HEK293 (cell line): Measurements from ENCODE around the gene ZNF618.

Experiments used
- CTCF ChIA-PET: fragments of 350-600 bp; formaldehyde crosslinking; extraction: SDS; loops from one replicate; lab custom pipeline; 2021; ENCODE audit warnings: antibody characterized with exemption; lab: Yijun Ruan, JAX
- POLR2A ChIA-PET: fragments of 300-600 bp; formaldehyde crosslinking; extraction: SDS; loops from one replicate; lab custom pipeline; 2020; ENCODE audit warnings: antibody characterized with exemption, inconsistent platforms; lab: Yijun Ruan, JAX
- H3K27ac ChIP-seq: fragments of 200-500 bp; sonication (Bioruptor generic); 2 replicates; pipeline ENCODE4 v1.5.1; 2014; ENCODE audit warnings: low read depth, low read length, control low read depth, inconsistent platforms; ENCODE audit errors: extremely low read depth
- H3K36me3 ChIP-seq, 2 experiments: fragments of 200-500 bp in 1 of 2; sonication (Bioruptor generic) in 1 of 2; 1 replicate in 1 of 2; 2 replicates in 1 of 2; pipeline ENCODE4 v1.5.1; 2014 to 2017; ENCODE audit warnings: inconsistent platforms in 2 of 2, low read length in 2 of 2; ENCODE audit not compliant: control insufficient read depth in 2 of 2, insufficient read depth in 1 of 2
- H3K4me1 ChIP-seq: fragments of 200-500 bp; sonication (Bioruptor generic); 2 replicates; pipeline ENCODE4 v1.5.1; 2014; ENCODE audit warnings: mild to moderate bottlenecking, low read length, inconsistent platforms; ENCODE audit not compliant: control insufficient read depth, insufficient read depth
- H3K4me3 ChIP-seq: 2 replicates; pipeline ENCODE4 v1.5.1; 2011; ENCODE audit warnings: low read depth, mild to moderate bottlenecking, control low read depth, low read length, moderate library complexity
- H3K9me3 ChIP-seq: fragments of 200-500 bp; sonication (Bioruptor generic); 2 replicates; pipeline ENCODE4 v1.5.1; 2014; ENCODE audit warnings: low read depth, low read length, inconsistent platforms; ENCODE audit not compliant: control insufficient read depth, insufficient read depth
- FEZF1 ChIP-seq: fragments of 450-650 bp; formaldehyde crosslinking; IDR thresholded peaks from 2 replicates; pipeline ENCODE4 v1.5.1; 2016; ENCODE audit warnings: missing biosample characterization, missing genetic modification characterization
- GLIS1 ChIP-seq: fragments of 450-650 bp; formaldehyde crosslinking; IDR thresholded peaks from 2 replicates; pipeline ENCODE4 v1.5.1; 2016; ENCODE audit warnings: missing biosample characterization, missing genetic modification characterization
- KLF17 ChIP-seq: fragments of 450-650 bp; formaldehyde crosslinking; IDR thresholded peaks from 2 replicates; pipeline ENCODE4 v1.5.1; 2016; ENCODE audit warnings: missing biosample characterization, missing genetic modification characterization
- MZF1 ChIP-seq: fragments of 450-650 bp; formaldehyde crosslinking; IDR thresholded peaks from 2 replicates; pipeline ENCODE4 v1.5.1; 2017; ENCODE audit warnings: missing biosample characterization, missing genetic modification characterization, borderline replicate concordance
- PRDM6 ChIP-seq: fragments of 450-650 bp; formaldehyde crosslinking; IDR thresholded peaks from 2 replicates; pipeline ENCODE4 v1.5.1; 2017; ENCODE audit warnings: missing biosample characterization, missing genetic modification characterization
- SETDB1 ChIP-seq: IDR thresholded peaks from one replicate; pipeline ENCODE4 v1.6.1; 2017; ENCODE audit warnings: mild to moderate bottlenecking, low read length, moderate library complexity, mixed read lengths; ENCODE audit not compliant: insufficient read length
- TRIM28 ChIP-seq: IDR thresholded peaks from 2 replicates; pipeline ENCODE4 v1.6.1; 2011; ENCODE audit warnings: low read length, control low read depth, borderline replicate concordance
- TSHZ1 ChIP-seq: fragments of 450-650 bp; formaldehyde crosslinking; IDR thresholded peaks from 2 replicates; pipeline ENCODE4 v1.5.1; 2016; ENCODE audit warnings: missing biosample characterization, missing genetic modification characterization, borderline replicate concordance
- ZBTB48 ChIP-seq: fragments of 450-650 bp; formaldehyde crosslinking; IDR thresholded peaks from 2 replicates; pipeline ENCODE4 v1.5.1; 2016; ENCODE audit warnings: missing biosample characterization, missing genetic modification characterization
- ZIC2 ChIP-seq: fragments of 450-650 bp; formaldehyde crosslinking; IDR thresholded peaks from 2 replicates; pipeline ENCODE4 v1.5.1; 2016; ENCODE audit warnings: missing biosample characterization, missing genetic modification characterization
- ZNF23 ChIP-seq: fragments of 450-650 bp; formaldehyde crosslinking; IDR thresholded peaks from 2 replicates; pipeline ENCODE4 v1.5.1; 2016; ENCODE audit warnings: missing biosample characterization, missing genetic modification characterization, borderline replicate concordance
- ZNF292 ChIP-seq: fragments of 450-650 bp; formaldehyde crosslinking; IDR thresholded peaks from 2 replicates; pipeline ENCODE4 v1.5.1; 2016; ENCODE audit warnings: low read depth, missing biosample characterization, missing genetic modification characterization, borderline replicate concordance
- ZNF391 ChIP-seq: fragments of 450-650 bp; formaldehyde crosslinking; IDR thresholded peaks from 2 replicates; pipeline ENCODE4 v1.5.1; 2016; ENCODE audit warnings: low read depth, missing biosample characterization, missing genetic modification characterization, borderline replicate concordance
- ZNF473 ChIP-seq: fragments of 450-650 bp; formaldehyde crosslinking; IDR thresholded peaks from 2 replicates; pipeline ENCODE4 v1.5.1; 2017; ENCODE audit warnings: missing biosample characterization, missing genetic modification characterization
- ZNF549 ChIP-seq: fragments of 450-650 bp; IDR thresholded peaks from 2 replicates; pipeline ENCODE4 v1.5.1; 2018; ENCODE audit warnings: missing biosample characterization, missing genetic modification characterization, mild to moderate bottlenecking, inconsistent platforms, moderate library complexity
- ZNF843 ChIP-seq: fragments of 450-650 bp; formaldehyde crosslinking; IDR thresholded peaks from 2 replicates; pipeline ENCODE4 v1.5.1; 2016; ENCODE audit warnings: missing biosample characterization, missing genetic modification characterization
- ZXDB ChIP-seq: fragments of 450-650 bp; formaldehyde crosslinking; IDR thresholded peaks from 2 replicates; pipeline ENCODE4 v1.5.1; 2016; ENCODE audit warnings: missing biosample characterization, missing genetic modification characterization
- TF ChIP-seq, protein P1 (sequence below): fragments of 450-650 bp; formaldehyde crosslinking; IDR thresholded peaks from 2 replicates; pipeline ENCODE4 v1.5.1; 2016; ENCODE audit warnings: missing biosample characterization, missing genetic modification characterization
- TF ChIP-seq, protein P2 (sequence below): fragments of 450-650 bp; formaldehyde crosslinking; IDR thresholded peaks from 2 replicates; pipeline ENCODE4 v1.5.1; 2017; ENCODE audit warnings: missing biosample characterization, missing genetic modification characterization

The ZNF618 gene

GRCh38 chr9:113928269-113928668 lies 52.2 kb downstream of the ZNF618 start:
- no peaks in the 10 kb centered on the region for H3K9me3 ChIP-seq
- no peaks in the 10 kb centered on the region for H3K36me3 ChIP-seq
- H3K4me3 ChIP-seq, result no peak overlapping the region
- TF ChIP-seq TRIM28 (peak; percentile 83), SETDB1 (peak; percentile 80), ZNF23 (tag by site-specific recombination) (no peak)
- POLR2A ChIA-PET, result no interaction called here
- H3K27ac ChIP-seq, result no peak overlapping the region
- no peaks in the 10 kb centered on the region for H3K4me1 ChIP-seq
- CTCF ChIA-PET, result no interaction called here

DNA sequence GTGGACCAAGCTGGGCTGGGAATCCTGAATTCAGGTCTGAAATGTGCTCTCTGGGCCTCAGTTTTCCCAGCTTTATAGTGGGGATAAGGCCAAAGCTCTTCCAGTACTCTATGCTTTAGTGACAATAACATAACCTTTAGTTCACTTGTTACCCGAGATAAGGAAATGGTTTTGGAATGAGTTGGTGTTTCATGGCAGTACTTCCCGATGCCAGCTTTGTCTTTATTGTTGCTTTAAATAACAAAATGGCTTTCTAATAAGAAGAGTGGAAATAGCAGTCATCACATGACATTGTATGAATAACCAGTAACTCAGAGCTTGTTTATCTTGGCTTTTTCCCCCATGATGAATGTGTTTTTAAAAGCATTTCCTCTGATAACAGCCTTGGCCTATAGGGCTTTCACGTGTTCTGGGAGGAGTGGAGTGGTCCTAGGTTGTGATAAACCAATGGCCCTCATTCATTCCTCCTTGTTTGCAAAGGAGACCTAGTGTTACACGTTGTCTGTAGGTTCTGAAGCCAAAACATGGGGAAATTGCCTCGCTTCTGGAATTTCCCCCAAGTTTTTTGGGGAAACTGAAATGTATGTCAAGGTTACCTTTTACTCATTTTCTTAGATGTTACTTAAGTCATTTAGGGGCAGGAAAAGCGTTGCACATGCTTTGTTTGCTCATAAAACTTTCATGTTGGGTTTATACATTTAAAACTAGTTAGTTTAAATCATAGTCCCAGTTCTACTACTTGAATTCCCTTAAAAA lies 53.7 kb downstream of the ZNF618 start:
- Histone ChIP-seq H3K27ac (no peak overlapping the region), H3K36me3 (no peaks in the 10 kb centered on the region), H3K9me3 (no peaks in the 10 kb centered on the region), H3K4me1 (no peaks in the 10 kb centered on the region), H3K4me3 (no peak overlapping the region)
- TF ChIP-seq ZNF843 (tag by site-specific recombination) (0 out of 2 replicates have a peak, but pooled peaks have one; percentile 23), ZNF549 (tag by site-specific recombination) (no peak), MZF1 (tag by site-specific recombination) (no peak), ZXDB (0 out of 2 replicates have a peak, but pooled peaks have one; percentile 27), ZNF473 (no peak), KLF17 (tag by site-specific recombination) (no peak), FEZF1 (peak; percentile 44; the same call in 1 of the 2 replicates)
- TF ChIP-seq, protein P1, sequence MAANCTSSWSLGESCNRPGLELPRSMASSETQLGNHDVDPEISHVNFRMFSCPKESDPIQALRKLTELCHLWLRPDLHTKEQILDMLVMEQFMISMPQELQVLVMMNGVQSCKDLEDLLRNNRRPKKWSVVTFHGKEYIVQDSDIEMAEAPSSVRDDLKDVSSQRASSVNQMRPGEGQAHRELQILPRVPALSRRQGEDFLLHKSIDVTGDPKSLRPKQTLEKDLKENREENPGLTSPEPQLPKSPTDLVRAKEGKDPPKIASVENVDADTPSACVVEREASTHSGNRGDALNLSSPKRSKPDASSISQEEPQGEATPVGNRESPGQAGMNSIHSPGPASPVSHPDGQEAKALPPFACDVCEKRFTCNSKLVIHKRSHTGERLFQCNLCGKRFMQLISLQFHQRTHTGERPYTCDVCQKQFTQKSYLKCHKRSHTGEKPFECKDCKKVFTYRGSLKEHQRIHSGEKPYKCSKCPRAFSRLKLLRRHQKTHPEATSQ, result no peak
- TF ChIP-seq, protein P2, sequence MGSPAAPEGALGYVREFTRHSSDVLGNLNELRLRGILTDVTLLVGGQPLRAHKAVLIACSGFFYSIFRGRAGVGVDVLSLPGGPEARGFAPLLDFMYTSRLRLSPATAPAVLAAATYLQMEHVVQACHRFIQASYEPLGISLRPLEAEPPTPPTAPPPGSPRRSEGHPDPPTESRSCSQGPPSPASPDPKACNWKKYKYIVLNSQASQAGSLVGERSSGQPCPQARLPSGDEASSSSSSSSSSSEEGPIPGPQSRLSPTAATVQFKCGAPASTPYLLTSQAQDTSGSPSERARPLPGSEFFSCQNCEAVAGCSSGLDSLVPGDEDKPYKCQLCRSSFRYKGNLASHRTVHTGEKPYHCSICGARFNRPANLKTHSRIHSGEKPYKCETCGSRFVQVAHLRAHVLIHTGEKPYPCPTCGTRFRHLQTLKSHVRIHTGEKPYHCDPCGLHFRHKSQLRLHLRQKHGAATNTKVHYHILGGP (tag by site-specific recombination), result peak; percentile 88
- CTCF ChIA-PET, result interaction anchor here (0.6 to 2.0 kb wide), 3 partner anchors 33 to 1593 kb away, joined by 5 to 7 read pairs (median 6); no protein-coding TSS in a partner anchor
- POLR2A ChIA-PET, result no interaction called here

DNA sequence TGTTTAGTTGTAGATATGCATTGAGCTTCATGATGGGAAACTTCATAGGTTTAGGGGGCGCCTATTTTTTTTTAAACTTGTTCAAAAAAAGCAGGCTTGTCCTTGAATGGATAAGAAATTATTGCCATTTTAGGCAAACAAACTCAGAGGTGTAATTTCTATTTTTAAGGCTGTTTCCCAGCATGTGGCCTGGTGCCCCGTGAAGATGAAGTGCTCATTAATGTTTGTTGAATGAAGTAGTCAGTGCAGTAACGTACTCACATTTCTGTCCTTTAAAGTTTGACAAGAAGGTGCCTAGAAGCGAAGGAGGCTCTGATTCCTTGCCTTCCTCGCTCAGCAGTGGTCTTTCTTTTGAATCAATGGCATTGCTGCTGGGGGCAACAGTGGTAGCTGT lies 54.3 kb downstream of the ZNF618 start:
- Histone ChIP-seq H3K4me1 (no peaks in the 10 kb centered on the region), H3K36me3 (no peaks in the 10 kb centered on the region), H3K9me3 (no peaks in the 10 kb centered on the region), H3K27ac (no peak overlapping the region), H3K4me3 (no peak overlapping the region)
- ChIA-PET POLR2A (no interaction called here), CTCF (interaction anchor here (0.6 to 2.0 kb wide), 2 partner anchors 32 to 1593 kb away, joined by 6 to 7 read pairs; no protein-coding TSS in a partner anchor)
- TF ChIP-seq PRDM6 (tag by site-specific recombination) (peak; percentile 86), ZNF391 (tag by site-specific recombination) (no peak), ZBTB48 (tag by site-specific recombination) (no peak), ZNF292 (tag by site-specific recombination) (no peak), GLIS1 (tag by site-specific recombination) (peak; percentile 12; the same call in 1 of the 2 replicates), TSHZ1 (tag by site-specific recombination) (no peak), ZIC2 (tag by site-specific recombination) (peak; percentile 58), FEZF1 (peak; percentile 37; the same call in 1 of the 2 replicates)
